SW480 (cell line): Measurements from ENCODE around the gene SCUBE1.

Experiments
- DNase-seq: peaks from one replicate; pipeline ENCODE4 v3.0.0-alpha.2; 2016; ENCODE audit warnings: low spot score

The SCUBE1 gene

DNA sequence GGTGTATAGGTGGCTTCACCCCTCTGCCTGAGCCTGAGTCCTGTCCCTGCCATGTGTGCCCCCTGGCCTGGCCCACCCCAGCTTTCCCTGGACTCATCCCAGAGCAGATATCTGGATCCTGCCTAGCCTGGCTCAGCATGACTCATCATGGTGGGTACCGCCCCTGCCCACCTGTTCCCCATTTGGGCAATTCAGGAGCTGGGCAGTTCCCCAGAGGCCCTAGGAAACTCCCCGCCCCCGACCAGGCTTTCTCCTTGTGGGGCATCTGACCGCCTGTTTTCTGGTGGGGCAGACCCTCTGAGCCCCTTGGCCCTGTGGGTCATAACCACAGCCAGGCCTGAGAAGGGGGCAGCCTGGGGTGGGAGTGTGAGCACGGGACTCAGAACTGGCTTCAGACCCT, 187.4 kb downstream of the SCUBE1 start:
- no peak for DNase-seq

- no peak for DNase-seq
These were observed 188.2 kb downstream of the SCUBE1 start for GRCh38 chr22:43154887-43155536.

- DNase-seq, result no peak
These were observed 189.3 kb downstream of the SCUBE1 start for GRCh38 chr22:43153899-43154298.

GRCh38 chr22:43152357-43153071, 190.7 kb downstream of the SCUBE1 start:
- DNase-seq, result peak; percentile 59

GRCh38 chr22:43152003-43152356, 191.2 kb downstream of the SCUBE1 start:
- no peak for DNase-seq

GRCh38 chr22:43151251-43152002, 191.7 kb downstream of the SCUBE1 start, which contains the start of gene TSPO:
Gene TSPO, plus strand, starts transcription at chr22:43151559. Its CDS starts 7,680 bp downstream, at chr22:43159239.
- no peak for DNase-seq

- no peak for DNase-seq
These were observed 192.4 kb downstream of the SCUBE1 start for GRCh38 chr22:43150731-43151206.

DNA sequence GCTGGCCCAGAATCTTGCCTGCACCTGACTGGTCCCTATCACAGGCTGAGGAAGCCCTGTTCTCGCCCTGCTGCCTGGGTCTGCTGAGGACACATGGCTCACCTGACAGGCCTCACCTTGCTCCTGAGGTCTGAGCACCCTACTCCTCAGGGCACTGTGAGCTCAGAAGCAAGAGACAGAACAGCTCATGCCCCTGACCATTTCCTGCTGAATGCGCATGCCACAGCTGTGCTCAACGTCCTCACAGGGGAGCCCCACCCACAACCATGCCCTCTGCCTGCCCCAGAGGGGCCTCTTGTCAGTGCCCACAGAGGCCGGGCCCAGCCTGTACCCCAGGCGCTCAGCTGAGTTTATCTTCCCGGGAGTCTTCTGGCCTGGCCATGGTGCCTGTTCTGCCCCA, 194.6 kb downstream of the SCUBE1 start:
- no peak for DNase-seq

DNA sequence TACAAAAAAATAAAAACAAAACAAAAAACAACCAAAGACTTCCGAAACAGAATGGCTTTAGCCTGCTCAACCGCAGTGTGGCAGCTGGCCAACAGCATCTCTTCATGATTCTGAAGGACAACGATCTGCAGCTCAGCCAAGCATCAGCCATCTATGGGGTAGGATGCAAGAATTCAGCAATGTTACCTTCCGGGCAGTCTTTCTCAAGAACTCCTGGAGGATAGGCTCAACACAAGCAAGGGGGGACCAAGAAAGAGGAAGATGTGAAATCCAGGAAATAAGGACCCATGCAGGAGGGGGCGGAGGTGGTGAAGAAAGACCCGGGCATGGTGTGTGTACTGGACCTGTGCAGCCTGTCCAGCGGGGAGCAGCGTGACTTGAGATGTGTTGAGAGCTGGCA, 195.4 kb downstream of the SCUBE1 start:
- no peak for DNase-seq
